AG08395 (cell line): Measurements from ENCODE around the gene PPIL6.
"Not testable (repeated sequence)": the region's sequence is repeated elsewhere in the genome, so short reads cannot be mapped to it uniquely, and the experiment has no call there.

Source experiments
- DNase-seq: peaks from one replicate; pipeline ENCODE4 v3.0.0; 2012; ENCODE audit warnings: mixed read lengths, low spot score

Gene PPIL6

DNA sequence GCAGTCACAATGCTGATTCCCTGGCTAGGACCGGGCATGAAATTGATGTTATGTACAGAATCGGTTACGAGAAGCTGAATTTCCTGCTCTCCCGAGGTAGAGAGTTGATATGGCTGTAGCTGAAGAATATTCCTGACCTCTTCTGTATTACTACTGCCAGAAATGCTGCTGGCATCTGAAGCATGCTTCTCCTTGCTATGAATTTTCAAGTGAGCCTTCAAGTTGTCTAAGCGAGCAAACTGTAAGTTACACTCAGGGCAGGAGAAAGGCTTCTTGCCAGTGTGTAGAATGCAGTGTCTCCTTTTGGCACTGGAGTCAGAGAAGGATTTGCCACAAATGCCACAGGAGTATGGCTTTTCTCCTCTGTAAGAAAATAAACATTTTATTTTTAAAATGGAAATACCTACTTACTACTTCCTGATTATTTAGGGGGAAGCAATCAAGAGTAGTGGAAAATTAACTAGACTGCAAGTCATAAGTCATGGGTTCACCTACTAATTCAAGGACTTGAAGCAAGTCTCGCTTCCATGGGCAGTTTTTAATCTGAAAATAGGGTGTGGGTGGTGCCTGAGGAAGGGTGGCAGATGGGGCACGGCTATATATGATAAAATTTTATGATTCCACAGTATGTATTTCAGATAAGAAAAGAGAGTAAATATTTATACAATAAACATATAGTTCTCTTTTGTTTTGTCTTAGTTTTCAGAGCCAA lies 25.9 kb upstream of the PPIL6 start:
- no peak for DNase-seq

DNA sequence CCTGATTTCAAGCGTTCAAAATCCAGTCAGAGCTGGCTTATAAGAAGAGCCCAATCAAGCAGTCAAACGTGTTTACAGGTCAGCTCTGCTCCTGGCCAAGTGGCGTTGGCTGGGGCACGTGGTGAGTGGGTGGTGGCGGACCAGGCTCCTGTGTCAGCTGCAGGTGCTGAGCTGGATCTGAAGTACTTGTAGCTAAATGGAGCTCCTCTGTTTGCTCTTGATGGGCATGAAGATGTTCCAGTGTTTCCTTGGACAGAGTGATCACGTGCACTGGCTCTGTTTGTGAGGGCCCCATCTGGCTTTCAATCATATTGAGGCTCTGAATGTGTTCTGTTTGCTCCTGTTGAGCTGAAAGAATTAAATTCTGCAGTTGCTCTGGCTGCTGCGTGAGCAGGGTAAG lies 25.3 kb upstream of the PPIL6 start:
- no peak for DNase-seq

DNA sequence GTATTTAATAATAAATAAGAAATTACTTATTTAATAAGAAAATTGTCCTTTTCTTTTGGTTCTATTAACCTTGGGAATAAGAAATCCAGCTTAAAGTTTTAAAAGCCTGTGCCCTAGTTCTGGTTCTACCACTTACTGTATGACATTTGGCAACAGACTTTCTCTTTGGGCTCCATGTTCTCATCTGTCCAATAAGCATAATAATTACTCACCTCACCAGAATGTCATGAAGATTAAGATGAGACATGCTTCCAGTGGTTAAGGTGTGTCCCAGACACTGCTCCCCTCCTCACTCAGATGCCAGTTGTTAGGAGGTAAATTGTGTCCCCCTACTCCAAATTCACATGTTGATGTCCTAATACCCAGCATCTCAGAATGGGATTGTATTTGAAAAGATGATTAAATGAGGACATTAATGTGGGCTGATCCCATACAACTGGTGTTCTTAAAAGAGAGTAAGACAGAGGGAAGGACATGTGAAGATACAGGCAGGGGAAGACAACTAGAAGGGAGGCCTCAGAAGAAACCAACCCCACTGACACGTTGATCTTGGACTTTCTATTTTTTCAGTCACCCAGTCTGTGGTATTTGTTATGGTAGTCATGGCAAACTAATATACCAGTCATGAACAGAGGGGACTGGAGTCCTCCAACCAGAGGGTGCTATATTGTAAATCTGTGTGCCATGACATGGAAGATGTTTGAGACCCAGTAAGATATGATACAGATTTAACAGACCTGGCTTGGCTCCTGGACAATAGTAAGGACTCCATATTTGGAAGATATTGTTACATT lies 21.5 kb upstream of the PPIL6 start:
- DNase-seq, result no peak

DNA sequence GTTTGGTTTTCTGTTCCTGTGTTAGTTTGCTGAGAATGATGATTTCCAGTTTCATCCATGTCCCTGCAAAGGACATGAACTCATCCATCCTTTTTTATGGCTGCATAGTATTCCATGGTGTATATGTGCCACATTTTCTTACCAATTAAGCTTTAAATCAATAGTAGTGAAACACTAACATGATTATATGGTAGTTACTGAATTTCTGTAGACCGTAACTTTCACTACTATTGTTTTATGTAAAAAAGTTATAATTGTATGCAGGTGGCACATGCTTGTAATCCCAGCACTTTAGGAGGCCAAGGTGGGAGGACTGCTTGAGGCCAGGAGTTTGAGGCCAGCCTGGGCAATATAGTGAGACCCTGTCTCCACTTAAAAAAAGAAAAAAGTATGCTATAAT lies 20.8 kb upstream of the PPIL6 start:
- not testable (repeated sequence) for DNase-seq

- DNase-seq, result no peak
These were observed 19.9 kb upstream of the PPIL6 start for GRCh38 chr6:109460161-109460829.

DNA sequence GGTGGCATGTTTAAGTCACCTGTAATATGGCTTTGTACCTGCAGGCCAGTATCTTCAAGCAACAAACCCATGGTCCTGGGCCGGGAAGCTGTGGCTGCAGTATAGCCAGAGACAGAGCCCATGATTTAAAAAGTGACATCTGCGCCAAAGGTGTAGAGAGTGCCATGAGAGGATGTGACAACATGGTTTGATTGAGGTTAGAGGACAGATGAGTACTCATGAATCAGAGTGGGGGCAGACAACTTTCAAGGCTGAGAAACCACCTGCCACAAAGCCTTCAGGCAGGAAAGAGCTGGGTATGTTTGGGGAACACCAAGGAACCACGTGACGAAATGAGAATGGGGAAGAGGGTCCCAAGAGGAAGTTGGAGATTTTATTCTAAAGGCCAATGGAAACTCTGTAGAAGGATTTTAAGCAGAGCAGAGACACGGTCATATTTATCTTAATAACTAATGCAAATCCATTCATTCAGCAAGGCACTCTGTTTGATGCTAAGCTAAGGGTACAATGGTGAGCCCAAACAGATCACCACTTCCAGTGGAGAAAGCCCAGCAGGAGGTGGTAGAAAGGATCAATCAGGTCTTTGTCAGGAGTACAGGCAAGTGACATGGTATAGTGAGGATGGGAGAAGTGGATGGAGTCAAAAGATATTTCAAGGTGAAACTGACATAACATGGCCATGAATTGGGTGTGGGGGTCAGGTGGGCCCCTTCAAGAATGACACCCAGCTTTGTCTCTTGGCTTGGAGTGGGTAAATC lies 18.5 kb upstream of the PPIL6 start:
- DNase-seq, result no peak

DNA sequence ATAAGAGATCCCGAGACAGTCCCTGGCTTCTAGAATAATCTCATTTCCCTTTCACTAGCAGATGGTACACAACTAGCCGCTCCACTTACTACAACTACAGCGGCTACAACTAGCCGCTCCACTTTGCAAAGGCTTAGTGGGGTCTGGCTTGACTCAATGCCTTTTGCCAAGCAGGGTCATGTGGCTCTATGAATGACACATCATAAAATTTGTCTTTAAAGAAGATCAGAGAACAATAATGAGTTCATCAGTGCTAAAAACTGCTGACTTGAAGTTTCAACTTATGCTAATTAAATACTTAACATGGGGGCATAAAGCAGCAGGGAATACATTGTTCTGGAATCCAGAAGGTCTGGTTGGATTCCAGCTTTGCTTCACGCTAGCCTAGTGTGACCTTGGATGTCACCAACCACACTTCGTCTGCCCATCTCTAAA lies 17.2 kb upstream of the PPIL6 start:
- no peak for DNase-seq

DNA sequence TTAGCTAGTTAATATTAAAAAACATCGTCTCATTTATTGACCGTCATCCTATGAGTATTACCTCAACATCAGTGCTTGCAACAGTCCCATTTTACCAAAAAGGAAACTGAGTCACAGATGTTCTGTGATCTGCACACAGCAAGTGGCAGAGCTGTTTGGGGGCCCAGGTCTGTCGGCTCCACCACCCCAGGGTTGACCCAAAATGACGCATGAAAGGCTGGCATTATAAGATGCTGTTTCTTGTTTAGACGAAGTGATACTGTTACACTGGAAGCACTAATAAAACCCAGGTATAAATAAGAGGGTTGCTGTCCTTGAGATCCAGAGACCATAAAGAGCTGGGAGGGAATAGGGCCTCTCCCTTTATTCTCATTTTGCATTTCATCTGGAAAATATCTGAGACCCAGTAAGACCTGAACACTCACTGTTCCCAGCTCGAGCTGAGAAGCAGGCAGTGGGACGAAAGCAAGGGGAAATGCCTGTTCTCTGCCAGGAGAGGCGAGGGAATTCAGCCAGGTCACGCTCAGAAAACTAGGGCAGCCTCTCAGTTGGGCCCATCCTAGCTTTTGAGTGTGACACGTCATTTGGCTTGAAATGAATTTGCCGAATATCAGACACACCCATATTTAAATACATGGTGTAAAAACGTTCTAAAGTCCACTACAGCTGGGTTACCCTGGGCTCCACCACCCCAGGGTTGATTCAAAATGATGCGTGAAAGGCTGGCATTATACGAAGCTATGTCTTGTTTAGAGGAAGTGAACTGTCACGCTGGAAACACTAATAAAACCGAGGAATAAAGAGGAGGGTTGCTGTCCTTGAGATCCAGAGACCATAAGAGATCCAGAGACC lies 16.5 kb upstream of the PPIL6 start:
- peak; percentile 86 for DNase-seq

DNA sequence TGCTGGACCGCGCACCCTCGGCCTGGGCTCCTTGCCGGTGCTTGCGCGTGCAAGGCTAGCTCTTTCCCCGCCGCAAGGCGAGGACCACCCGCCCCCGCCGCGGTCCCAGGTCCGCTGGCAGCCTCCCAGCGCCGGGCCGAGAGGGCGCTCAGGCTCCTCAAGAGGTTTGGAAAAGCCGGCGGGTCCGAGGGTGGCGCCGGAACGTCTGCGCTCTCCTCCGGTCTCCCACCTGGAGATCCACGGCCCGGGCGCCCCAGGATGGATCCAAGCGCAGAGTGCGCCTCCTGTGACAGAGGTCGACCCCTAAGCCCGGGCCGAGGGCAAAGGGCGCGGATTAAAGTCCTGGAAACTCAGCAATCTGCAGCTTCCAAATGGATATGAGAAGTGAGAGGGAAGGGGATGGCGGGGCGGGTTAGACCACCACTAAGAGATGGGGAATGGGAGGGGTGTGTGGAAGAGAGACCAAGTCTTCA lies 15.7 kb upstream of the PPIL6 start:
- no peak for DNase-seq

GRCh38 chr6:109455437-109456110 lies 15.1 kb upstream of the PPIL6 start, which contains the start of gene MICAL1:
TSS of gene MICAL1 (minus strand) at chr6:109455772. CDS start at chr6:109454196, 1,576 bp downstream.
- DNase-seq, result peak; percentile 83

- DNase-seq, result peak; percentile 17
These were observed 14.3 kb upstream of the PPIL6 start for GRCh38 chr6:109454496-109455436.

DNA sequence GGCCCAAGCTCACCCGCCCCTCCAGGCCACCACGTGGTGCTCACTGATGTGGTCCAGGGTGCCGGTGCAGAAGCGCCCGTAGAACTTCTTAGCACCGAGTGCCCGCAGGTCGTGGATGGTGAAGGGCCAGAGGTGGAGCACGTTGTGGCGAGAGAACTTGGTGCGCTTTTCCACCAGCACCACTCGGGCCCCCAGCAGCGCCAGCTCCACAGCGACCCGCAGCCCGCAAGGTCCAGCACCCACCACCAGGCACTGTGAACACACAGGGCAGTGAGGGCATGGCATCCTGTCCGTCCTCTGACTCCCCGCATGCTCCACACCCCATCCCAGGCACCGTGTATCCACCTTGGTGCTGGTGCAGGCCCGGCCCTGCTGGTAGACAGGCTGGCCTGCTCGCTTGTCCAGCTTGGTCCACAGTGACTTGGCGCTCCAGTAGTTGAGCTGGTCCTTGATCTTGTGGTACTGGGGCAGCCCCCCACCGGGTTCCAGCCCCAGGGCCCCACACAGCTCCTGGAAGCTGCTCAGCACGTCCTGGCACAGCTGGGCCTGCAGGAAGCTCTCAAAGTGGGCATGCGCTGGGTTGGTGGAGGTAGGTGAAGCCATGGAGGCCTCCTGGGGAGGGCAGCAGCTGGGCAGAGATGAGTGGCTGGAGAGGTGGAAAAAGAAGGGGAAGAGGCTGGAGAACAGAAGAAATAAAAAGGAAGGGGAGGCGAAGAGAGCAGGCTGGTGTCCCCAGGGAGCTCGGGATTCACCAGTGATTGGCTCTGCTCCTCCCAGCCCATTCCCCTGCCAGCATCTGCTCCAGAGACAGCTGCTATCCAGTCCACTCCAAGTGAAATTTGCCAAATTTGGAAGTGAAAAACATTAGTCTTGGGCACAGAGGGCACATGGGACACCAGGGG lies 13.4 kb upstream of the PPIL6 start:
- peak; percentile 64 for DNase-seq

- DNase-seq, result no peak
These were observed 12.7 kb upstream of the PPIL6 start for GRCh38 chr6:109453156-109453555.

GRCh38 chr6:109452181-109452580 lies 11.8 kb upstream of the PPIL6 start:
- no peak for DNase-seq

DNA sequence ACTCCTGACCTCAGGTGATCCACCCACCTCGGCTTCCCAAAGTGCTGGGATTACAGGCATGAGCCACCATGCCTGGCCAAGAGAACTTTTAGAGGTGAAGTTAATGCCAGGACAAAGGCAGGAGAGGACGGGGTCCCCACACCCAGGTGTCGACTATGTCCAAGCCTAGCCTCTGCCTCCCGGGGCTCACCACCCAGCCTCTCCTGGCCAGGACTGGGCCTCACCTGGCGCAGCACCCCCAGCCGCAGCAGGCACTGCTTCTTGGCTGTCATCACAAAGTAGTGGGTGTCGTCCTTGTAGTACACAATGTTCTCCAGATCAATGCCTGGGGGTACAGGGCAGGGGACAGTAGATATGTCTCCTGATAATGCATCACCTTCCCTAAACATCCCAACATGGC lies 10.9 kb upstream of the PPIL6 start:
- DNase-seq, result no peak

- no peak for DNase-seq
These were observed 10.4 kb upstream of the PPIL6 start for GRCh38 chr6:109450801-109451200.

DNA sequence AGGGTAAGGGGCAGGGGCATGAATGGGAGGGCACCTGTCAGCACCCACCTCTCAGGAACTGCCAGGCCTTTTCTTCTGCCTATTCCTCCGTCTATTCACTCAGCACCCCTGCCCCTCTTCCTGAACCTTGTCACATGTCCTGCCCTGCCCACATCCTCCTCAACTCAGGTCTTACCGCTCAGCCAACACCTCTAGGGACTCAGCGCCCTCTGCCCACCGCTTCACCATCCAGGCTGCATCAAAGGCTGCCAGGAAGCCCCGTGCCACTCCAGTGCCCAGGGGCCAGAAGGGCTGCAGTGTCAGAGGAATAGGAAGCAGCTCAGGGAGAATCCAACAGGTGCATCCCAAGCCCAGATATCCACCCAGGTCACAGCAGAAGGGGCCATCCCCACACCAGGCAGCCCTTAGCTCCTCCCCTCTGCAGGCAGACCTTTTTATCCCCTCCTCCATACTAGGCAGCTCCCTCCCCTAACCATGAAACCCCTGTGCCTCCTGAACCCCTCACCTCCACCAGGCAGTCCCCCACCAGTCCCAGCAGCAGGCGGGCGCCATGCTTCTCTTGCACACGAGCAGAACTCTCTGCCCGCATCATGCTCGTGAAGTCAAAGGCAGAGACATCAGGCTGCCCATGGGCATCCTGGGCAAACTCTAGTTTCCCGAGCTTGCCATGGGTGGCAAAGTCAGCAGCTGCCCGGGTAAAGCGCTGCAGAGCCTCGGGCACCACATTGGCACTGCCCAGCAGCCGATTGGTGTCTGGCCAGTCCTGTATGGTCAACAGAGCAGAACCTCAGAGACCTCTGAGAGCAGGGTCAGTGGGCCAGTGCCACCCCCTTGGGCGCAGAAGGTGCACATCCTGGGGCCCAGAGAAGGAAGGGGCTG lies 9.6 kb upstream of the PPIL6 start:
- DNase-seq, result no peak
